GM12878 (cell line): Measurements from ENCODE around the gene TMPRSS6. TPM values are rescaled to one million over a fixed set of nuclear protein-coding genes. Genes with fewer than 3 reads are reported as not detected.

Experiments
- ATAC-seq: fragments of 200-7000 bp; cut with Tn5 transposase; 3 replicates; pipeline ENCODE4 v1.9.1; 2020; ENCODE audit warnings: mild to moderate bottlenecking, moderate library complexity
- BruUV-seq: library from RNA; stranded (reverse); fragments of 400-500 nt; replicated peaks from 2 replicates; lab custom pipeline; 2021; lab: Mats Ljungman, UMichigan
- CTCF ChIA-PET: fragments of 300-600 bp; sonication (Branson Sonifier 250); formaldehyde crosslinking; extraction: SDS; loops from one replicate; lab custom pipeline; 2021; ENCODE audit warnings: inconsistent platforms; lab: Yijun Ruan, JAX
- POLR2A ChIA-PET: fragments of 350-600 bp; formaldehyde crosslinking; extraction: SDS; loops from one replicate; lab custom pipeline; 2021; ENCODE audit warnings: inconsistent platforms; lab: Charles Lee
- RAD21 ChIA-PET: fragments of 300-600 bp; sonication (Branson Sonifier 250); formaldehyde crosslinking; loops from one replicate; lab custom pipeline; 2023; ENCODE audit warnings: antibody characterized with exemption; ENCODE audit not compliant: unreplicated experiment; lab: Charles Lee
- SMC1A ChIA-PET: fragments of 300-600 bp; sonication (Branson Sonifier 250); formaldehyde crosslinking; loops from one replicate; lab custom pipeline; 2023; ENCODE audit not compliant: unreplicated experiment, uncharacterized antibody; lab: Charles Lee
- DNase-seq: peaks from one replicate; pipeline ENCODE4 v3.0.0-alpha.2; 2011; ENCODE audit warnings: low read depth, low spot score
- FAIRE-seq: peaks from 3 replicates; lab custom pipeline; 2011; peaks lifted over from hg19 to GRCh38; lab: Jason Lieb, UNC
- H2AFZ ChIP-seq: 2 replicates; pipeline ENCODE4 v1.6.0; 2011; ENCODE audit warnings: low read depth, low read length, control low read depth; ENCODE audit not compliant: control insufficient read depth
- H3K27ac ChIP-seq: 2 replicates; pipeline ENCODE4 v1.5.1; 2011; ENCODE audit warnings: control low read depth; ENCODE audit not compliant: control insufficient read depth, insufficient read depth
- H3K27me3 ChIP-seq, 2 experiments: replicated peaks in 1 of 2; 2 replicates each; pipeline versions ENCODE4 v1.6.0 to v1.6.1; 2011; ENCODE audit warnings: low read length in 1 of 2; ENCODE audit not compliant: control insufficient read depth in 2 of 2, insufficient read depth in 2 of 2
- H3K36me3 ChIP-seq, 2 experiments: 2 replicates each; pipeline ENCODE4 v1.5.1; 2011; ENCODE audit warnings: low read length in 1 of 2; ENCODE audit not compliant: control insufficient read depth in 2 of 2, insufficient read depth in 2 of 2
- H3K4me1 ChIP-seq: 2 replicates; pipeline ENCODE4 v1.6.1; 2011; ENCODE audit warnings: mild to moderate bottlenecking, low read length, moderate library complexity, mixed read lengths; ENCODE audit not compliant: control insufficient read depth, insufficient read depth
- H3K4me2 ChIP-seq: 2 replicates; pipeline ENCODE4 v1.6.0; 2011; ENCODE audit warnings: control low read depth; ENCODE audit not compliant: control insufficient read depth, insufficient read depth
- H3K4me3 ChIP-seq: fragments of 200-600 bp; sonication (generic); 2 replicates; pipeline ENCODE4 v1.5.1; 2016
- H3K79me2 ChIP-seq: 2 replicates; pipeline ENCODE4 v1.6.0; 2011; ENCODE audit warnings: low read length; ENCODE audit not compliant: control insufficient read depth, insufficient read depth
- H3K9ac ChIP-seq: 2 replicates; pipeline ENCODE4 v1.8.0; 2011; ENCODE audit warnings: low read length, control low read depth, mixed read lengths; ENCODE audit not compliant: control insufficient read depth, insufficient read depth
- H3K9me3 ChIP-seq: replicated peaks from 3 replicates; pipeline ENCODE4 v1.5.1; 2011; ENCODE audit warnings: mild to moderate bottlenecking, low read length; ENCODE audit not compliant: control insufficient read depth, insufficient read depth
- H4K20me1 ChIP-seq: 2 replicates; pipeline ENCODE4 v1.6.0; 2011; ENCODE audit not compliant: control insufficient read depth, insufficient read depth
- NFXL1 ChIP-seq: fragments of 450-650 bp; IDR thresholded peaks from 2 replicates; pipeline ENCODE4 v1.6.1; 2017; ENCODE audit warnings: antibody characterized with exemption, mild to moderate bottlenecking, borderline replicate concordance
- ZSCAN29 ChIP-seq: fragments of 450-650 bp; IDR thresholded peaks from 2 replicates; pipeline ENCODE4 v1.6.1; 2017; ENCODE audit warnings: mild to moderate bottlenecking, moderate library complexity
- WGBS: methylation state at CpG from one replicate; pipeline ENCODE4 v1.1.6; 2016; ENCODE audit warnings: low lambda C conversion rate; ENCODE audit not compliant: insufficient replicate concordance, insufficient coverage; ENCODE audit errors: missing lambda C conversion rate; 5-methylcytosine and 5-hydroxymethylcytosine counted together
- in situ Hi-C: fragments of 300-500 bp; cut with MboI; formaldehyde crosslinking; loops from 9 replicates; pipeline ENCODE4 v1.14.3; 2018; ENCODE audit warnings: mixed read lengths
- intact Hi-C: fragments of 100-400 bp; cut with micrococcal nuclease; formaldehyde crosslinking; loops from one replicate; pipeline ENCODE4 v1.14.2; 2022; ENCODE audit not compliant: unreplicated experiment
- polyA plus RNA-seq, 11 experiments: library from polyadenylated mRNA; depleted of rRNA in 4 of 11; unstranded in 6 of 11; stranded (reverse) in 5 of 11; fragments of >200 nt; fragmentation: Nextera tagmentation in 4 of 11; fragmentation: Illumina TruSeq in 1 of 11; extraction: Ambion mirVana in 4 of 11; extraction: Trizol in 1 of 11; gene quantifications; 1 replicate in 1 of 11; 2 replicates in 10 of 11; pipeline versions ENCODE4 v1.2.1 to v1.2.3, GENCODE V29; 2011 to 2016; ENCODE audit warnings: inconsistent platforms in 2 of 11, missing spikeins in 2 of 11, low read depth in 1 of 11
- total RNA-seq, 4 experiments: library from RNA; depleted of rRNA in 3 of 4; stranded (reverse); fragments of >200 nt in 3 of 4; fragmentation: Illumina TruSeq in 1 of 4; extraction: Trizol in 1 of 4; gene quantifications; 2 replicates each; pipeline versions ENCODE4 v1.2.1 to v1.2.3, GENCODE V29; 2013 to 2021
- TF ChIP-seq, protein P1 (sequence below): fragments of 450-650 bp; IDR thresholded peaks from 2 replicates; pipeline ENCODE4 v1.6.1; 2017; ENCODE audit warnings: mild to moderate bottlenecking

The TMPRSS6 gene
- total and polyA plus RNA-seq, 10 of the 15 experiments (the other 5 are each of a cell fraction or from before 2014, with no cell fraction given) = 0.06 to 0.69 (median 0.19) TPM; not detected in 6

DNA sequence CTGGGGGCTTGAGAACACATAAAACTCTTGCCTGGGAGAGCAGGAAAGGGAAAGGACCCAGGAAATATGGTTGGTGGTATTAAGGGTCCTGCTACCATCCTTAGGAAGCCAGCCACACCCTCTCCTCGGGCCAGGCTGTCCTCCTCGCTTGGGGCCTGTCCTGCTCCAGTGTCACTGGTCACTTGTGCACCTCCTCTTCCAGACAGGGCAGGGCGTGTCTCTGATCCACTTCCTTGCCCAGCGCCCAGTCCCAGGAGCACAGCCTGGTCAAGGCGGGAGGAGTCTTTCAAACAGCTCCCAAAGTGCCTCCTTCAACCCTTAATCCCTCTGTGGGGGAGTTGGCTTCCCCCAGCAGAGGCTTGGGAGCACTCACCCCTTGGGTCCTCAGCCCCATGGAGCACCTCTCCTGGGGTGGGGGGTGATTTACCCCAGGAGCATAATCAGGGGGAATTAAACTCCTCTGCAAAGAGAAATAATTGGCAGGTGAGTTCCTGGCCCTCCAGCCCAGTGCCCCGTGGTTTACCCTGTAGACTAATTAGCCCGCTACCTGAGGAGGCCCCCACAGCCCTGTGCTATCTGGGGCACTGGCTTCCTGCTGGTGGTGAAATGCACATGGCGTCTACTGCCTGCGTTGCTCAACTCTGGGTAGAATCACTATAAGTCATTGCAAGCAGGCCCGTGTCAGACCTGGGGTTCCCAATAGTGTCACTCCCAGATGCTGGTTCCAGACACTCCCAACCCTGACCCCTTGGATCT, 8.0 kb downstream of the TMPRSS6 start:
- no peaks in the 10 kb centered on the region for H3K79me2 ChIP-seq
- 0 out of 2 replicates have a peak, but pooled peaks cover 3% of the 10 kb centered on the region for H4K20me1 ChIP-seq
- TF ChIP-seq, protein P1, sequence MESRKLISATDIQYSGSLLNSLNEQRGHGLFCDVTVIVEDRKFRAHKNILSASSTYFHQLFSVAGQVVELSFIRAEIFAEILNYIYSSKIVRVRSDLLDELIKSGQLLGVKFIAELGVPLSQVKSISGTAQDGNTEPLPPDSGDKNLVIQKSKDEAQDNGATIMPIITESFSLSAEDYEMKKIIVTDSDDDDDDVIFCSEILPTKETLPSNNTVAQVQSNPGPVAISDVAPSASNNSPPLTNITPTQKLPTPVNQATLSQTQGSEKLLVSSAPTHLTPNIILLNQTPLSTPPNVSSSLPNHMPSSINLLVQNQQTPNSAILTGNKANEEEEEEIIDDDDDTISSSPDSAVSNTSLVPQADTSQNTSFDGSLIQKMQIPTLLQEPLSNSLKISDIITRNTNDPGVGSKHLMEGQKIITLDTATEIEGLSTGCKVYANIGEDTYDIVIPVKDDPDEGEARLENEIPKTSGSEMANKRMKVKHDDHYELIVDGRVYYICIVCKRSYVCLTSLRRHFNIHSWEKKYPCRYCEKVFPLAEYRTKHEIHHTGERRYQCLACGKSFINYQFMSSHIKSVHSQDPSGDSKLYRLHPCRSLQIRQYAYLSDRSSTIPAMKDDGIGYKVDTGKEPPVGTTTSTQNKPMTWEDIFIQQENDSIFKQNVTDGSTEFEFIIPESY = 0 out of 2 replicates have a peak, but pooled peaks have one; percentile 29
- TF ChIP-seq NFXL1 (peak; percentile 51; the same call in 1 of the 2 replicates), ZSCAN29 (no peak)
- no peak for FAIRE-seq
- no peaks in the 10 kb centered on the region for H3K36me3 ChIP-seq
- no peak overlapping the region for H3K9ac ChIP-seq
- H3K4me2 ChIP-seq = no peak overlapping the region
- H3K27me3 ChIP-seq = peaks cover 0 to 3% of the 10 kb centered on the region in 2 experiments; a peak in 1 of 4 replicates
- SMC1A ChIA-PET = interaction anchor here (0.7 to 2.6 kb wide), 8 partner anchors 12 to 92 kb away, joined by 3 to 10 read pairs (median 4); no protein-coding TSS in a partner anchor
- RAD21 ChIA-PET = interaction anchor here (1.3 to 1.8 kb wide), 4 partner anchors 19 to 62 kb away, joined by 3 to 12 read pairs (median 8); no protein-coding TSS in a partner anchor
- in situ Hi-C loops (no loop called here), intact Hi-C loops (no loop called here)
- no peaks in the 10 kb centered on the region for H3K9me3 ChIP-seq
- CTCF ChIA-PET = interaction anchor here (1.1 to 2.7 kb wide), 5 partner anchors 21 to 98 kb away, joined by 3 to 12 read pairs (median 6); partner anchors contain the start of gene IL2RB
- H3K4me3 ChIP-seq = no peak overlapping the region
- no peak for ATAC-seq
- H3K27ac ChIP-seq = no peak overlapping the region
- H2AFZ ChIP-seq = no peak overlapping the region
- WGBS = 62% methylated on average over 10 of the region's 10 CpGs
- H3K4me1 ChIP-seq = peaks cover 7% of the 10 kb centered on the region; the same call in 1 of the 2 replicates
- no TSS peak for BruUV-seq
- no peak for DNase-seq
- POLR2A ChIA-PET = interaction anchor here (1.0 to 1.5 kb wide), 2 partner anchors 47 to 98 kb away, joined by 5 read pairs; no protein-coding TSS in a partner anchor
